T-helper 1 cell treated with Interleukin-12 subunit alpha and Interleukin-12 subunit beta and Interleukin-4 antibody, amounts not matched to agents 30 μg/mL and 1 μg/mL, for 36 hours (primary cell): Measurements from ENCODE around the gene CUL4A.
"Not testable (repeated sequence)": the region's sequence is repeated elsewhere in the genome, so short reads cannot be mapped to it uniquely, and the experiment has no call there.

Source experiments
- H3K27ac Mint-ChIP-seq: one replicate; pipeline ENCODE4 v1.8.0; 2021; ENCODE audit warnings: mild to moderate bottlenecking, mixed read lengths
- H3K27me3 Mint-ChIP-seq: one replicate; pipeline ENCODE4 v1.8.0; 2021; ENCODE audit warnings: low read depth, mixed read lengths
- H3K36me3 Mint-ChIP-seq: one replicate; pipeline ENCODE4 v1.8.0; 2021; ENCODE audit warnings: low read depth, mixed read lengths
- H3K4me1 Mint-ChIP-seq: one replicate; pipeline ENCODE4 v1.8.0; 2021; ENCODE audit warnings: low read depth, mixed read lengths
- H3K4me3 Mint-ChIP-seq: one replicate; pipeline ENCODE4 v1.8.0; 2021; ENCODE audit warnings: mild to moderate bottlenecking, moderate library complexity, mixed read lengths
- H3K9me3 Mint-ChIP-seq: one replicate; pipeline ENCODE4 v1.8.0; 2021; ENCODE audit warnings: mixed read lengths

CUL4A gene

GRCh38 chr13:113260996-113261395 is 51.6 kb downstream of the CUL4A start:
- Mint-ChIP-seq H3K4me1 (peaks cover 2% of the 10 kb centered on the region), H3K36me3 (peaks cover 36% of the 10 kb centered on the region), H3K9me3 (no peaks in the 10 kb centered on the region), H3K27me3 (no peaks in the 10 kb centered on the region), H3K27ac (no peak overlapping the region), H3K4me3 (no peak overlapping the region)

GRCh38 chr13:113263016-113263415 is 53.6 kb downstream of the CUL4A start:
- not testable (repeated sequence) for H3K4me3 Mint-ChIP-seq, H3K27ac Mint-ChIP-seq, H3K9me3 Mint-ChIP-seq, H3K4me1 Mint-ChIP-seq, H3K27me3 Mint-ChIP-seq
- H3K36me3 Mint-ChIP-seq, result peaks cover 26% of the 10 kb centered on the region

DNA sequence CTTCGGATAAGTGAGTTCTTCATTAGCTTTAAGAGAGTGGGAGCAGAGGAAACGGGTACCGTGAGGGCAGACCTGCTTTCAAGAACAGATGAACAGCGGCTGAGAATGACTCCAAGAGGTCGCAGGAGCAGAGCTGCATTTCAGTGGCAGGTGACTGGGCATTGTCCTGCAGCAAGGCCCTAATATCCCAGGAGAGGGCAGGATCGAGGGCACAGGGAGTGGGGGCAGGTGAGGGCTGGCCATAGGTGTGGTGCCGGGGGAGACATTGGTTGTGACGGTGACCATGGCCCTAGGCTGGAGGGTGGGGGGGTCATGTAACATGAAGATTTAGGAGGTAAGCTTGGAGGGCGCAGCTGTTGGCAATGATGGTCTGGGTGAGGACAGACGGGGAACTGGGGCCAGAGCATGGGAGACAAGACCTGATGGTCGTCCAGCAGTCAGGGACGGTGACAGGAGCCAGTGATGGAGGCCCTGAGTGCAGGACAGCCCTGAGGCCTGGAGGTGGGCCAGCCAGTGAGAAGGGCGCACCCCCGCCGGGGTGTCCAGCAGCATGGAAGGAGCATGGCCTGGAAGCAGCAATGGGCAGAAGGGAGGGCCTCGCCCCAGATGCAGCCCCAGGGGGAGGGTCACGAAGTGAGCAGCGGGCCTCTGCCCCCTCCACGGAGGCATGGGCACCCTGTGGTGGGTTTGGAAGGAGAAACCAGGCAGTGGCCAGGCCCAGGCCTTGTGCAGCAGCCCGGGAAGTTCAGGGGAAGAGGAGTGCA is 58.4 kb downstream of the CUL4A start:
- Mint-ChIP-seq H3K27me3 (no peaks in the 10 kb centered on the region), H3K9me3 (no peaks in the 10 kb centered on the region), H3K27ac (no peak overlapping the region), H3K4me1 (no peaks in the 10 kb centered on the region), H3K36me3 (peaks cover 9% of the 10 kb centered on the region), H3K4me3 (no peak overlapping the region)

DNA sequence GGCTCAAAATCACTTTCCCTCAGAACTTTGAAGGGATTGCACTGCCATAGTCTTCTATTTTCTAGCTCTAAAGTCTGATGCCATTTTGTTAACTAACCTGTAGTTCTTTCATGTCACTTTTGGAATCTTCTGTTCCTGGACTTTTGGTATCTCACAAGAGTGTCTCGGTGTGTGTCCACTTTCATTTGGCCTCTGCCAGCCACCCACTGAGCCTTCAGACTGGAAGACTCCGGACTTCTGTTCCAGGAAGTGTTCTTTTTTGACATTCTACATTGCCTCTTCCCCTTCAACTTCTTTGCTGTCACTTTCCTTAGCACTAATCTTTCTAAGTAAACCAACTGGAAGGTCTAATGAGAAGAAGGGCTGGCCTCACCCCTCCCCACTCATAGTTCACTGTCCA is 62.6 kb downstream of the CUL4A start:
- H3K4me1 Mint-ChIP-seq, result no peaks in the 10 kb centered on the region
- H3K36me3 Mint-ChIP-seq, result peaks cover 4% of the 10 kb centered on the region
- no peak overlapping the region for H3K4me3 Mint-ChIP-seq
- no peaks in the 10 kb centered on the region for H3K9me3 Mint-ChIP-seq
- H3K27ac Mint-ChIP-seq, result no peak overlapping the region
- H3K27me3 Mint-ChIP-seq, result no peaks in the 10 kb centered on the region

- Mint-ChIP-seq H3K27me3 (no peaks in the 10 kb centered on the region), H3K4me1 (no peaks in the 10 kb centered on the region), H3K36me3 (peaks cover 1% of the 10 kb centered on the region), H3K9me3 (no peaks in the 10 kb centered on the region), H3K4me3 (no peak overlapping the region), H3K27ac (no peak overlapping the region)
These were observed 63.3 kb downstream of the CUL4A start for GRCh38 chr13:113272701-113273181.

DNA sequence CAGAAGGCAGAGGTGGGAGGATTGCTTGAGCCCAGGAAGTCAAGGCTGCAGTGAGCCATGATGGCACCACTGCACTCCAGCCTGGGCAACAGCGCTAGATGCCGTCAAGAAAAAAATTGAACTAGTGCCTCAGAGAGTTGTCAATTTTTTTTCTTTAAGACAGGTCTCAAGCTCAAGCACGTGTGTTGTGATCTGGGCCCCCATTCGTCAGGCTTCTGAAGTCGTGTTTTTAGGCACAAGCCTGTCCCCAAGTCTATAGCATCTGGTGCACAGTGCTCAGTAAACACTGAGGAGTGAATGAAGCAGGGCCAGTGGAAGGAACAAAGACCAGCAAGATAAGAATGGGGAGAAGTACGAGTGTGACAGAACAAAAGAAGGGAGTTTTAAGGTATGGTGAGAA is 63.9 kb downstream of the CUL4A start:
- H3K27me3 Mint-ChIP-seq, result no peaks in the 10 kb centered on the region
- peaks cover 1% of the 10 kb centered on the region for H3K36me3 Mint-ChIP-seq
- peaks cover under 1% of the 10 kb centered on the region for H3K9me3 Mint-ChIP-seq
- no peak overlapping the region for H3K4me3 Mint-ChIP-seq
- H3K4me1 Mint-ChIP-seq, result no peaks in the 10 kb centered on the region
- H3K27ac Mint-ChIP-seq, result no peak overlapping the region

DNA sequence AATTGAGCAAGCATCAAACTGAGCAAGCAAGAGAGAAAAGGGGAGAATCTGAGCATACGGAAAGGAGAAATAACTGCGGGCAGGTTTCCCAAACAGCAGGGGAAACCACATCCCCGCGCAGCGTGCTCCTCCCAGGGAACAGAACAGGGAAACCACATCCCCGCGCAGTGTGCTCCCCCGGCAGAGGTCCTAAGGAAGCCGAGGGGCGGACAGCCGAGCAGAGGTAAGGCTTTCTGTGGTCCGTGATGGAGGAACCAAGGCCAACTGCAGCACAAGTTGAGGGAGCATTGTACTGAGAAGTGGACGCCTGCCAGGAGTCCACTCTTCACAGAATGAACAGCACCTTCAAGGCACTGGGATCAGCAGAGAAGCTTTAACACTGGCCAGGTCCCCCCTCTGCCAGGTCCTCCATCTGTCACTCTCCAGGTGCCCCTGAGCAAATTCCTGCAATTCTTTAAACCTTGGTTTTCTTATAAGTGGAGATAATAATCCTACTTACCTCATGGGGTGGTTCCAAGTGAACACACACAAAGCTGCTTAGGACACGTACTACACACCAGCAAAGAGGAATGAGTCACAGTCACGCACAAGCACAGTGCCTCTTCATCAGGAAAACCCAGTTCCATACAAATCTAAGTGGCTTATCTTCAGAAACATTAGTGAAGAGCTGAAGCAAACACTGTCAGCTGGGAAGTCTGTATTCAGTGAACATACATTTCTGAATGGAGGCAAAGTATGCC is 64.6 kb downstream of the CUL4A start:
- H3K27ac Mint-ChIP-seq, result no peak overlapping the region
- no peak overlapping the region for H3K4me3 Mint-ChIP-seq
- H3K9me3 Mint-ChIP-seq, result peaks cover 5% of the 10 kb centered on the region
- H3K36me3 Mint-ChIP-seq, result peaks cover 1% of the 10 kb centered on the region
- H3K27me3 Mint-ChIP-seq, result no peaks in the 10 kb centered on the region
- H3K4me1 Mint-ChIP-seq, result no peaks in the 10 kb centered on the region

- Mint-ChIP-seq H3K4me1 (no peaks in the 10 kb centered on the region), H3K36me3 (peaks cover 1% of the 10 kb centered on the region), H3K4me3 (no peak overlapping the region), H3K27me3 (no peaks in the 10 kb centered on the region), H3K27ac (no peak overlapping the region), H3K9me3 (peaks cover 5% of the 10 kb centered on the region)
These were observed 65.3 kb downstream of the CUL4A start for GRCh38 chr13:113274721-113275120.

- no peak overlapping the region for H3K4me3 Mint-ChIP-seq
- H3K9me3 Mint-ChIP-seq, result peaks cover 5% of the 10 kb centered on the region
- peaks cover 1% of the 10 kb centered on the region for H3K36me3 Mint-ChIP-seq
- H3K27me3 Mint-ChIP-seq, result no peaks in the 10 kb centered on the region
- H3K27ac Mint-ChIP-seq, result no peak overlapping the region
- no peaks in the 10 kb centered on the region for H3K4me1 Mint-ChIP-seq
These were observed 66.0 kb downstream of the CUL4A start for GRCh38 chr13:113275387-113275786.

GRCh38 chr13:113280126-113280525 is 70.7 kb downstream of the CUL4A start:
- H3K36me3 Mint-ChIP-seq, result no peaks in the 10 kb centered on the region
- no peak overlapping the region for H3K27ac Mint-ChIP-seq
- no peaks in the 10 kb centered on the region for H3K4me1 Mint-ChIP-seq
- H3K27me3 Mint-ChIP-seq, result peaks cover 4% of the 10 kb centered on the region
- H3K4me3 Mint-ChIP-seq, result no peak overlapping the region
- H3K9me3 Mint-ChIP-seq, result peaks cover 5% of the 10 kb centered on the region

GRCh38 chr13:113283904-113284303 is 74.5 kb downstream of the CUL4A start:
- Mint-ChIP-seq H3K4me3 (no peak overlapping the region), H3K4me1 (no peaks in the 10 kb centered on the region), H3K36me3 (no peaks in the 10 kb centered on the region), H3K9me3 (no peaks in the 10 kb centered on the region), H3K27me3 (peaks cover 13% of the 10 kb centered on the region), H3K27ac (no peak overlapping the region)

DNA sequence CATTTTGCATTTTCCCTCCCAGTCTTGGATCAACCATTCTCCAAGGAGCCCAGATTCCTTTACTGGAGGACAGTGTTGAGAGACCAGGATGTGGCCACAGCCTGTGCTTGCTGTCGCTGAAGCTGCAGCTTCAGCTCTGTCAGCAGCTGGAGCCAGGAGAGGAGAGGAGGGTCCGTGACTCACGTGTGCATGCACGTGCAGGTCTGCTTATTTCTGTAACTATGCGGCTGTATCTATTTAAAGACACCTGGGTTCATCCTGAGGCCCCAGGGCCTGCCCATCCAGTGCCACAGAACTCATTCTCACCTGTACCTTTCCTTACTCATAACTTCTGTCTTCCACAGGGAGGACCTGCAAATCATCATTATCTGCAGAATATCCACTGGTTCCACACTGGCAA is 79.5 kb downstream of the CUL4A start:
- no peak overlapping the region for H3K27ac Mint-ChIP-seq
- peaks cover 10% of the 10 kb centered on the region for H3K4me1 Mint-ChIP-seq
- no peak overlapping the region for H3K4me3 Mint-ChIP-seq
- H3K9me3 Mint-ChIP-seq, result no peaks in the 10 kb centered on the region
- no peaks in the 10 kb centered on the region for H3K36me3 Mint-ChIP-seq
- peaks cover 46% of the 10 kb centered on the region for H3K27me3 Mint-ChIP-seq

DNA sequence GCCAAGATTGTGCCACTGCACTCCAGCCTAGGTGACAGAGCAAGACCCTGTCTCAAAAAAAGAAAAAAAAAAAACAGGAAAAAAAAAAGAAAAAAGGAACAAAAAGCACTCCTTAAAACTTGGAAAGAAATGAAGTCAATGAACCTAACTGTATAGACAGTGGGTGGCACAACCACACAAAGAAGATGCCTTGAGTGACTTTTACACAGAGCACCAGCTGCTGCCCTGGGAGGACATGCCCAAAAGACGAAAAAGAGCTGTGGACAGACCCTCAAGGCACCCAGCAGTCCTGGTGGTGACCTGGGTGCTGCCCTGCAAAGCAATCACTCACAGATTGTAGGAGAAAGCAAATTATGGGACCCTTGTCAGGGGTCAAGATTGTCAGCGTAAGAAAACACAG is 81.7 kb downstream of the CUL4A start:
- no peak overlapping the region for H3K27ac Mint-ChIP-seq
- no peaks in the 10 kb centered on the region for H3K9me3 Mint-ChIP-seq
- peaks cover 63% of the 10 kb centered on the region for H3K27me3 Mint-ChIP-seq
- H3K36me3 Mint-ChIP-seq, result no peaks in the 10 kb centered on the region
- H3K4me1 Mint-ChIP-seq, result peaks cover 10% of the 10 kb centered on the region
- H3K4me3 Mint-ChIP-seq, result no peak overlapping the region

DNA sequence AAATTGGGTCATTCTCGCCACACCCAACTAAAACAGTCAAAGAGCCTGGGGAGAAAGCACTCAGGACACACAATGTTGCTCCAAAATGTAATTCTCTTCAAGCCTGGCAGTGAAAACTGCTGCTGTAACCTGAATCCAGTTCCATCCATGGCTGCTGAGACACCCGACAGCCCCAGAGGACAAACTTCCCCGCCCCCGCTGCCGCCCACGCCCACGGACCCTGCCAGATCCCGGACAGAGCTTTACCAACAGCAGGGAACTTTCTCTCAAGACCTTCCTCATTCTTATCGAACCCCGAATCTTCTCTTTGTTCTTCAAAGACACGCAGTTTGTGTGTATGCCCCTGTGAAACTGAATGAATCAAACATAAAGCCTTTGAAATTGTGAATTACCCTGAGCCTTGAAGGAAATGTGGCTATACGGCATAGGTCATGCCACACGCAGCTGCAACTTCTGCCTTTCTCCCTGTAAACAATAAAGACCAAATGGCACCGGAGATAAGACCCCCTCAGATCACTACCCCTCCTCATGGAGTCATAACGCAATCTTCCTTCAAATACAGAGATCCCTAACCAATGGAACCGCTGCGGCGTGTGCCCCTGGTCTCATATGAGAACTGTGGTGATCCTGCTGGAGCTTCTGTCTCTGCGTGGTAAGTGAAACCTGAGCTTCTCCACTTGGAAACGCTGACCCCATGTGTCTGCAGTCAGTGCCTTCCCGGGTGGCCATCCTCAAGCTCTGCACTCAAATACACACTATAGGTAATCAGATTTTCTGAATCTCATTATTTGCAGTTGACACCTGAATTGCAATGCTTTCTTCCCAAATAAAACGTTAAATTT is 82.8 kb downstream of the CUL4A start:
- Mint-ChIP-seq H3K36me3 (peaks cover 2% of the 10 kb centered on the region), H3K4me3 (peak overlapping the region; percentile 45), H3K27me3 (peaks cover 69% of the 10 kb centered on the region), H3K4me1 (peaks cover 16% of the 10 kb centered on the region), H3K9me3 (no peaks in the 10 kb centered on the region), H3K27ac (no peak overlapping the region)
